ENCODE data around the gene ZBTB45.
"Not testable (repeated sequence)": the region's sequence is repeated elsewhere in the genome, so short reads cannot be mapped to it uniquely, and the experiment has no call there.

Gene ZBTB45

DNA sequence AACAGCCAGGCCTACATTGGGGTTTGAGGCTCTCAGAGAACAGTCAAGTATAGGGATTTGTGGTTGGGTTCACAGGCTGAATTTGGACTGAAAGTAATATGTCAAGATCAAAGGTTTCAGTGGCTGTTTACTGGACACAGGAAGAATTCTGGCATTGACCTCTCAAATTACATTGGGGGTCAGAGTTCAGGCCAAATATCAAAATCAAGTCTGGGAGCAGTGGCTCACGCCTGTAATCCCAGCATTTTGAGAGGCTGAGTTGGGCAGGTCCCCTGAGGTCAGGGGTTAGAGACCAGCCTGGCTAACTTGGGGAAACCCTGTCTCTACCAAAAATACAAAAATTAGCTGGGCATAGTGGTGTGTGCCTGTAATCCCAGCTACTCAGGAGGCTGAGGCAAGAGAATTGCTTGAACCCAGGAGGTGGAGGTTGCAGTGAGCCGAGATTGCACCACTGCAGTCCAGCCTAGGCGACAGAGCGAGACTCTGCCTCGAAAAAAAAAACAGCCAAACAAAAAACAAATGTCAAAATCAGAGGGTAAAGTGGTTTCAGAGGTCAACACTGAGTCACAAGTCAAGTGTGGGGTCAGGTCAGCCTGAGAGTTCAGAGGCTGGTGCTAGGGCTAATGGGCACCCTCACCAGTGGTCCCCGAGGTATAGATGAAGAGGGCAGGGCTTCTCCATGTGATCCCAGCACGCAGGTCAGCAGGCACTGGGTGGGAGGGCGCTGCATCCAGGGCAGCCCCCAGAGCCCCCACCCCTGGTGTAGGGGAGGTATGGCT lies 9.3 kb downstream of the ZBTB45 start:
- DNase-seq, result no peak

DNA sequence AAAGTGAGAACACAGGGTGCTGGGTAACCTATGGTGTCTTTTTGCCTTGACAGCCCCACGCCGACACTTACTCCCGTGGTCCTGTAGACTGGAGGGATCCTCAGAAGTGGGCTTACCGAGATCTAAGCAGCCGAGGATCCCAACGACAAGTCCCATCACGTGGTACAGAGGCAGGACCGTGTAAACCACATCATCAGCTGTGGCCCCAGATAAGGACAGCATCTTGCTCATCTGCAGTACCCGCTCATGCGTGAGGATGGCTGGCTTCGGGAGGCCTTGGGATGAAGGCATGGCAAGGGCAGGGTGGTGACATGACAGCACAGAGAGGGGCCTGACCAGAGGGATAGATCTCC lies 9.9 kb downstream of the ZBTB45 start:
- no peak for DNase-seq

DNA sequence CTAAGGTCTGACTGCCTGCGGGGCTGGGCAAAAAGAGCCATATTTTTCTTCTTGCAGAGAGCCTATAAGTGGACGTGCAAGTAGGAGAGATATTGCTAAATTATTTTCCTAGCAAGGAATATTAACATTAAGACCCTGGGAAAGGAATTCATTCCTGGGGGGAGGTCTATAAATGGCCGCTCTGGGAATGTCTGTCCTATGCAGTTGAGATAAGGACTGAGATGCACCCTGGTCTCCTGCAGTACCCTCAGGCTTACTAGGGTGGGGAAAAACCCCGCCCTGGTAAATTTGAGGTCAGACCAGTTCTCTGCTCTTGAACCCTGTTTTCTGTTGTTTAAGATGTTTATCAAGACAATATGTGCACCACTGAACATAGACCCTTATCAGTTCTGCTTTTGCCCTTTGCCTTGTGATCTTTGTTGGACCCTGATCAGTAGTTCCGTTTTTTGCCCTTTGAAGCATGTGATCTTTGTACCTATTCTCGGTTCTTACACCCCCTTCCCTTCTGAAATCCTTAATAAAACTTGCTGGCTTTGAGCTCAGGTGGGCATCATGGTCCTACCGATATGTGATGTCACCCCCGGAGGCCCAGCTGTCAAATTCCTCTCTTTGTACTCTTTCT lies 11.9 kb downstream of the ZBTB45 start:
- DNase-seq, result not testable (repeated sequence)

DNA sequence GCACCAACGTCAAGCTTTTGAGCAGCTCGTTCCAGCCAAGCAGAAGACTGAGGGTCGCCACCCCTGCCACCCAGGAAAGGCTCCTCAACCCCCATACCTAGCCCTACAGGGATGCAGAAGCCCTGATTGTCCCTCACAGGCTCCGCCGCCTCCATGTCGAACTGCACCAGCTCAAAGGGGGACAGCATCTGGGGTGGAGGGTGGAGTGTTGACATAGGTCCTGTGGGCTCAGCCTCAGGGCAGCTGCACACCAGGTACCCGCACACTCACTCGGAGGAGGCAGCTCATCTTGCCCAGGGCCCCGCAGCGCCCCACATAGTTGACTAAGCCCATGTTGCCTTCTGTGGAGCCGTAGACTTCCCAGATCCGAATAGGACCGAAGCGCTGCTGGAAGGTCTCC lies 19.4 kb downstream of the ZBTB45 start:
- no peak for DNase-seq

DNA sequence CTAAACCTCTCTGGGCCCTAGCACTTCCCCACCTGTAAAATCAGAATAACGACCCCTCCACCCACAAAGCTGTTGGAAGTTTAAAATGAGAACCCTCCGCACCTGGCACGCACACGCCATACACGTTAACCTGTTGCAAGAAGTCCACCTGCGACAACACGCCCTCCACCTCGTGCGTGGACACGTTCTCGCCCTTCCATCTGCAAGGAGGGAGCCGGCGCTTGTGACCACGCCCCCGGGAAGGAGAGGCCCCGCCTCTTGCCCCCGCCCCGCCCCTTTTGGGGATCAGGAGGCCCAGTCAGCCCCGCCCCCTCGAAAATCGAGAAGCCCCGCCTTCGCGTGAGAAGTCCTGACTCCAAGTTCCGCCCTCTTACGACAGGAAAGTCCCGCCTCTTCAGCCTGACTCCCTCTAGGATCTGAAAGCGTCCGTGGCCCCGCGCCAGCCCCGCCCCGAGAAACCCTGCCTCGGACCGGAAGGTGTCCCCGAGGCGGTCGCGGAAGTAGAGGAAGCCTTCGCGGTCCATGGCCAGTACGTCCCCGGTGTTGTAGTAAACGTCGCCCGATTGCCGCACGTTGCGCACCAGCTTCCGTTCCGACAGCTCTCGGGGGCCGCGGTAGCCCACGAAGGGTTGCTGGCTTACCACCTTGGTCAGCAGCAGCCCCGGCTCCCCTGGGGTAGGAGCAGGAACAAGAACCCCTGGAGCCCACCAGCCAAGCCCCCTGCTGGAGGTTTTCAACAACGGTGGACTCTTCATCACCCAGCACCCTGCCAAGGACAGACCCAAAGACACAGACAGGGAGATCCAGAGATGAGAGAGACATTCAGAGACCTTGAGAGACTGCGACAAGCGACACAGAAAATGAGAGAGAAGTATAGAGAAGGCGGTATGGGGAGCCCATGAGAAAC lies 20.3 kb downstream of the ZBTB45 start:
- peak; percentile 100 for DNase-seq

DNA sequence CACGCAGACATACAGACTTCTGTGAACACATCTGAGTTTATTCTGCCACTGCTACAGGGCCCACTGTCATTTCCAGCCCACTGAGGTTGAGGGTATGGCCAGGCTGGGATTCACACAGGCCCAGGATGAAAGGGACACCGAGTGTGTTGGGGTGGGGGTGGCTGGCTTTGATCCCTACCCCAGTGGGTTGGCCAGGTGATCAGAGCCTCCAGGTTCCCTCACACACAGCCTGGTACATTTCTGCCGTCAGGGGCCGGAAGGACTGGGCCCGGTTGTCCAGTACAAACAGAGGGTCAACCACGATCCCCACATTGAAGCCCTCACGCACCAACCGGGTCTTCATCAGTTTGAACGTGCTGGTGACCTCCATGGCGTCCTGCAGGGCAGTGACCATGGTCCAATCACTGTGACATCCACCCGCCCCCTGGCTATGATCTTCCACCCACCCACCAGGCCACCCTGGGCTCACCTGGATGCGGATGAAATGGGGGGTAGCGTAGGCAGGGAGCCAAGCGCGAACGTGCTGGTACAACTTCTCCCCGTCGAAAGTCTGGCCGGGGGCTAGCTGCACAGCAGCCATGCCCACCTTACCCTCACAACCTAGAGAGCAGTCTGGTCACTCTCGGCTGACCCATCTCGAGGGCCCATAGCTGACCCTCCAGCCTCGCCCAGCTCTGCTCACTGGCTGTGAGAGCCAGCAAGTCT lies 21.1 kb downstream of the ZBTB45 start:
- no peak for DNase-seq

DNA sequence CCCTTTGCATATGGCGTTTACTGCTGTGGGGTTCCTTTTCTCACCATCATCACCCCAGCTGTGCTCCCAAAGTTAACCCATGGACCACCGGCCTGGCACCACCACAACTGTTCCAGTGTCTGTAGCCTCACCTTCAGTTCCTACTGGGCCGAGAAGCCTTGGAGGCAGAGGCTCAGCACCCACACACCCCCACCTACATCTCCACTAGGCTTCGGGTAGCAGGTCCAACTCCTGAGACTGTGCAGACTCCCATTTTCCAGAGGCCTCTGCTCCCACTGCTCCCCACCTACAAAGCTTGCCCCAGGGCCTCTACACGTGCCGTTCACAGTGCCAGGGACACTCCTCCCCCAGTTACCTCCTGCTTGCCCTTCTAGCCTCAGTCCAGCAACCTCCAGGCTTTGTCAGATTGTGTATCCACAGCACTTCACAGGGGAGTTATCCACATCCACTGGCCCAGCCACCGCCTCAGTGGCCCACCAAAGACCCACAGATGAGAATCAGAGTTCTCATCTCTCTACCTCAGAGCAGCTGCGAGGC lies 21.9 kb downstream of the ZBTB45 start:
- DNase-seq, result no peak

DNA sequence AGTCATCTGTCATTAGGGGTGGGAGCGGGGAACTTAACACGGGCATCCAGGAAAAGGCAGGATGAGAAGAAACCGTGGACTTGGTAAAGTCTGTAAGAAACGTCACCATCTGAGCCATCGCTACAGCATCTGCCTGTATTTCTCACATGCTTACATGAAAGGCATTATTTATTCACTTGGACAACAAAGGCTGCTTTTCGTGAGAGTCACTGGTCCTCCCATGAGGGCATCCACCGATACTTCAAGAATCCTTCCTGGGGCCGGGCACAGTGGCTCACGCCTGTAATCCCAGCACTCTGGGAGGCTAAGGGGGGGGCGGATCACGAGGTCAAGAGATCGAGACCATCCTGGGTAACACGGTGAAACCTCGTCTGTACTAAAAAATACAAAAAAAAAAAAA lies 27.3 kb downstream of the ZBTB45 start:
- DNase-seq, result no peak

DNA sequence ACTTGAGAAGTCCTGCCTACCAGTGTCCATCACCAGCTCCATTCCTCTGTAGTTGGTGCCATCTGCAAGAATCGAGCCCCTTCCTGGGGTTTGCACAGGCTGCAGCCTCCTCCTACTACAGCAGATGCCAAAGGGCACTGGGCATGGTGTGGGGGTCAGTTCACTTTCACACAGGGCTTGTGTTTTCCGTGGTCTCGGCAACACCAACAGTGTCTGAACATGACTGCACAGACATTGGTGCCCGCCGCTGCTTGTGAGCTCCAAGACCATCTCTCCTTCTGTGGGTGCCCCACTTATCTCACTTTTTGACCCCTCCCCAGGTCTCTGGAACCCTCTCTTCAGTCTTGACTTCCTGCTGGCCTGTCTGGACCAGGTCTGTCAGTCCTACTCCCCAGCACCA lies 28.2 kb downstream of the ZBTB45 start:
- DNase-seq, result no peak

DNA sequence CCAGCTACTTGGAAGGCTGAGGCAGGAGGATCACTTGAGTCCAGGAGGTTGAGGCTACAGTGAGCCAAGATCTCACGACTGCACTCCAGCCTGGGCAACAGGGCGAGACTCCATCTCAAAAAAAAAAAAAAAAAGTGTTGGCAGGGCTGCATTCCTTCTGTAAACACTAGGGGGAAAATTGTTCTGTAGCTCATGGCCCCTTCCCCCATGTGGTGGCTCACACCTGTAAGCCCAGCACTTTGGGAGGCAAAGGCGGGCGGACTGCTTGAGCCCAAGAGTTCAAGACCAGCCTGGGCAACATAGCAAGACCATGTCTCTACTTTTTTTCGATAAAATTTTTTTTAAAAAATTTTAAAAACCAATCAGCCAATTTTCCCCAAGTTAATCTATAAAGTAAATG lies 35.3 kb downstream of the ZBTB45 start:
- not testable (repeated sequence) for DNase-seq

DNA sequence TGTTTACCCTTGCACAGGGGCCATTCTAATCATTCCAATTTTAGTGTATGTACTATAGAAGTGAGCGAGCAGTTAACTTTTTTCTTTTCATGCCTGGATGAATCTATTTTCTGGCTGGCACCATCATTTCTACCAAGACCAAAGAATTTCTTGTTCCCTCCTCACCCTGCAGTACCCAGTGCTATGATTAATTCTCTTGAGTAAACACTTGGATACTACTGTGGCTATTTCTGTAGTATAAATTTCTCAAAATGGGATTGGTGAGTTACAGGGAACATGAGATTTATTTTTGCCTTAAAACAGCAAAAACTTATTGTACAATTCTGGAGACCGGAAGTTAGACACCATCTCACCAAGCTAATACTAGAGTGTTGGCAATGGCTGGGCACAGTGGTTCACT lies 35.8 kb downstream of the ZBTB45 start:
- no peak for DNase-seq

DNA sequence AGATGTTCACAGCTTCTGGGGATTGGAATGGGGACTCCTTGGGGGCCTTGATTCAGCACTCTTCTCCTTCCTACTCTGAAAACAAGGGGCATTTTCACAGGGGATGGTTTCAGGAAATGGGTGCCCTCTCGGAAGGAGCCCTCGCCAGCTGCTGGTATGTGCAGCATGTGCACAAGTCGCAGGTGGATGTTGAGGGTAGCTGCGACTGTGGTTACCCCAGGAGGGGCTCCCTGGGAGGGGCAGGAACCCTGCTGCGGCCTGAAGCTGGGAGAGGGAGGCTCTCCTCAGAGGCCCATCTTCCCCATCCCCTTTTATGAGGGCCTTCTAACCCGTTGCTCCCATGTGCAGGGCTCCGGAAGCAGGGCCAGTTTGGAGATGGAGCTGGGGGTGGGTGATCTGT lies 37.2 kb downstream of the ZBTB45 start:
- no peak for DNase-seq

DNA sequence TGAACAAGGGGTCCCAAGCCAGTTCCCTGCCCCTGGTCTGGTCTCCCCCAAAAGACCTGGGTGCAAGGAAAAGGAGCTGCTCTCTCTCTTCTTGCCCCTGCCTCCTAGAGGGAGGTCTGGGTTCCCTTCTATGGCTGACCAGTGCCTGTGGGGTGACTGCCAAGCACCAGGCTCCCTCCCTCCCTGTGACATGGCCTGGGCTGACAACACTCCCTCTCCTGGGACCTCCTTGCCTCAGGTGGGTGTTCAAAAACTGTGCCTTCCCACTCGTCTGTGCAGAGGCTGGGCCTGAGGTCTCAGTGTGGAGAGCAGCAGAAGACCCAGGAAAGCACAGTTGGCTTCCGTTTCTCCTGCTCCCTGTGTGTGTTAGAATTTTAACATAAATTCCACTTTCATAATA lies 38.8 kb downstream of the ZBTB45 start:
- DNase-seq, result no peak

DNA sequence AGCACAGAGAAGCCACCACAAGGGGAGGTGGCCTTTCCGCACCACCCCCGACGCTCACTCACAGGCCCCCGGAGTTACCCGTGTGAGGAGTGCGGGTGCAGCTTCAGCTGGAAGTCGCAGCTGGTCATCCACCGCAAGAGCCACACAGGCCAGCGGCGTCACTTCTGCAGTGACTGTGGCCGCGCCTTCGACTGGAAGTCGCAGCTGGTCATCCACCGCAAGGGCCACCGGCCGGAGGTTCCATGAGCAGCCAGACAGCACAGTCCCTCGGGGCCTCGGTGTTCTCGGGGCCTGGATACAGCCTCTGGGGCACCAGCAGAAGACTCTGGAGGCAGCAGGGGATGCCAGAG lies 39.2 kb downstream of the ZBTB45 start:
- no peak for DNase-seq

DNA sequence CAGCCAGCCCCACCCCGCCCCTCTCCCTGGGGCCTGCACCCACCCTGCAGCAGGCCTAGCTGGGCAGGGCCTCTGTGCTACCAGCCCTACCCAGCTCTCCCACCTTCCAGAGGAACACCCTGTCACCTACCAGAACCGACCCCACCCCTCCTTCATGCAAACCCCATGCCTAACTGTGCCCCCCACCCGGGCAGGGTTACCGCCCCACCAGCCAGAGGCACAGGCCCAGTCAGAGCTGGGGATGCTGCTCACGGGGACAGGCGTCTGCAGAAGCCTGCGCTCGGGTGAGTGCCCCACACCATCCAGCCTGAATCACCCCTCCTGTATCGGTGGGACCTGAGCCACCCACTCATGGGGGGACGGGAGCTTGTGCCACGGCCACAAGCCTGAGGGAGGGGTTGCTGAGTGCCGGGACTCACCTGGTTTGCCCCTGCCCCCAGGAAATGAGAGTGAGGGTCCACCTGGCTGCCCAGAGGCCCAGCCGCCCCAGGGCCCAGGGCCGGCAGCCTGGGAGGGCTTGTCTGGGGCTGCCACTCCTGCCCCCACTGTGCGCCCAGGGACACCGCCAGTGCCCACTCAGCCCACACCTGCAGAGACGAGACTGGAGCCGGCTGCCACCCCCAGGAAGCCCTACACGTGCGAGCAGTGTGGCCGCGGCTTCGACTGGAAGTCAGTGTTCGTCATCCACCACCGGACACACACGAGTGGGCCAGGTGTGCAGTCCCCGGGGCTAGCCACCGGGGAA lies 39.7 kb downstream of the ZBTB45 start:
- no peak for DNase-seq

DNA sequence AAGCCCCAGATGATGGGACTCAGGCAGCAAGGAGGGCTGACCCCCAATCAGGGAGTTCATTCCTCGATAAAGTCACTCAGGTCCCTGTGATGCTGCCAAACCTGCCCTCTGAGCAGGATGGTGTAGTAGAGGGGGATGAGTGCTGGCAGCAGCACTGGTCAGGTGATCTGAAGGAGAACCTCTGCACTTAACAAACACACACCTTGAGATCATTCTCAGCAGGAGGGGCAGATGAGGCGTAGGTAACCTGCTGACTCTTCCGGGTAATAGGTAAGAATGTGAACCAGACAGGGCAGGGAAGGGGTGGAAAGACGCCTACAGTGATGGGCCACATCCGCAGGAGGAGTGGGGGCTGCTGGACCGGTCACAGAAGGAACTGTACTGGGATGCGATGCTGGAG lies 40.3 kb downstream of the ZBTB45 start:
- DNase-seq, result no peak

DNA sequence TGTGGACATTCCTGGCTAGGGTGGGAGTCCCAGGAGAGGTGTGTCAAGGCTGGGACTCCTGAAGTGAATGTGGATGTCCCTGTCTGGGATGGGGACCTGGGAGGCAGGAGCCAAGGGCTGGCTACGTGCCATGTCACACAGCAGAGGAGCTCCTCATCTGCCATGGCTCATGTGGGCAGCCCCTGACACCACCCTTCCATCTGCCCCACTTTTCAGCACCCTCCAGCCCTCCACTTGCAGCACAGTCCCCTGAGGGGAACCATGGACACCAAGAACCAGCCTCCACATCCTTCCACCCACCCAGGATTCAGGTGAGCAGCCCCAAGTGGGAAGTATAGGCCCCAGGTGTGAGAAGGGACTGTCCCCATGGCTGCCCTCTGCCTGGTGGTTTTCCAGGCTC lies 41.7 kb downstream of the ZBTB45 start:
- no peak for DNase-seq

DNA sequence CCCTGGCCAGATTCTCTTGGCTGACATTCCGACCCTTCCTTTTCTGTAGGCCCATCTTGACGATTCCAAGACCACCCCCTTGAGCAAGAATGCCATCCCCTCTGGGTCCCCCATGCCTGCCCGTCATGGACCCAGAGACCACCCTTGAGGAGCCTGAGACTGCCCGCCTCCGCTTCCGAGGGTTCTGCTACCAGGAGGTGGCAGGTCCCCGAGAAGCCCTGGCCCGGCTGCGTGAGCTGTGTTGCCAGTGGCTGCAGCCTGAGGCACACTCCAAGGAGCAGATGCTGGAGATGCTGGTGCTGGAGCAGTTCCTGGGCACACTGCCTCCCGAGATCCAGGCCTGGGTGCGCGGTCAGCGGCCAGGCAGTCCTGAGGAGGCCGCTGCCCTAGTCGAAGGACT lies 42.5 kb downstream of the ZBTB45 start:
- DNase-seq, result no peak

DNA sequence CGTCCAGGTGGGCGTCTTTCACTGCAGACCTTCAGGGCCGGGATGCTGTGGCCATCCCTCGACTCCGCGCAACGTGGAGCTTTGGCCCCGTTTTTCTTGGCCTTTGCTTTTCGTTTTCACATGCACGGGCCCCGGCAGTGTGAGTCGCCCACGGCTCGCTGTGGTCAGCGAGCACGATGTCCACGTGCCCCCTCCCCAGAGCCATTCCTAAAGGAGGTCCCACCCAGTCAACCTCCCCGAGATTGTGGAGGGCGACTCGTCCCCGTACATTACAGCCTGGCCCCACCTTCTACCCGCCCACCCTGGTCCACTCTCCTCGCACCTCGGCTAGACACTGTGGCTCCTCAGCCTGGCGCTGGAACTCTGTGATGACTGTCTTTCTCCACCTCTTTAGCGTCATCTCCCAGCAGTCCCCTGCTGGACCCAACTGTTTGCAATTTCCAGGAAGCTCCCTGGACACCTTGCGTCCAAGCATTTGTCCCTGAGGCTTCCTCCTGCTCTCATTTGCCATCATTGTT lies 43.1 kb downstream of the ZBTB45 start:
- DNase-seq, result no peak

DNA sequence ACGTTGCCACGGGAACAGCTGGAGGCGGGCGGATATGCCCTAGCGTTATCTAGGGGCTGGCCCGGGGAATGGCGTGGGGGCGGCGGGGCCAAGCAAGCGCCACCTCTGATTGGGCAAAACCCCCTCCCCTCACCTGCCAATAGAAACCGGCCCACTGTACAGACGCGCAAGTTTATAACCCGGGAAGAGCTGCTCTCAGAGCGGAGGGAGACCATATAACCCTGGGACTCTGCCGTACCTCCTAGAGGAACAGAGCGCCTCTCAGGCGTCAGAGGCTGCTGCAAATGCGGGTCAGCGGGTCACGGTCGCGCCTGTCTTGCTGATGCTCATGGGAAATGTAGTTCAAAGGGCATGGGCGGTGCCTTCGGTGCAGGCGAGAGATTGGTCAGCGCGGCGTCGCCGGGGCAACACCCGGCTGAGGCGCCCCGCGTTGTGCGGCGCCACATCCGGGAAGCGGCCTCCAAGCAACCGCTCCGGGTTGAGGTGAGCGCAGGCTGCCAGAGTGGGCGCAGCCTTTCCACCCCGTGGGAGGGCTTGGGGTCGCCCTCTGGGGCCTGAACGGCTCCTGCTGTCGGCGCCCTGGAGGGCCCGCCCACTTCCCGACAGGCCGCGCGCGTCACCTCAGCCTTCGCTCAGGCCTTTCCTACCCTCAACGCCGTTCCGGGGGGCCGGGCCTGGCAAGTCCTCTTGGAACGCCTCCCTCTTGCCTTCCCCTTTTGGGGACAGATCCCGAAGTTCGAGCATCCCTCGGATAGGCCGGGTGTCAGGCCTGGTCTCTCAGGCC lies 43.7 kb downstream of the ZBTB45 start, which contains the start of gene ZNF446:
Gene ZNF446 (plus strand): TSS at position 639 of the 784 bp plus-strand sequence. CDS start 867 bp downstream, outside the sequence.
- DNase-seq, result peak; percentile 95 to 97 (median 97)
